ENCODE measurements around the gene JAK3. TPM values are rescaled to one million over a fixed set of nuclear protein-coding genes. Genes with fewer than 3 reads are reported as not detected.

The JAK3 gene
- total and polyA plus RNA-seq, 10 of the 15 experiments (the other 5 are each of a cell fraction or from before 2014, with no cell fraction given), result 7.8 to 67.9 (median 33.3) TPM

GRCh38 chr19:17860993-17861360 is 13.2 kb upstream of the JAK3 start:
- Histone ChIP-seq H3K9me3 (replicated peaks; ENCODE audit: control insufficient read depth, insufficient read depth, low read length) (no peaks in the 10 kb centered on the region), H3K36me3 (ENCODE audit: control insufficient read depth in 2 of 2, insufficient read depth in 2 of 2, low read length in 1 of 2) (peaks cover 23 to 30% of the 10 kb centered on the region in 2 experiments), H3K9ac (ENCODE audit: control insufficient read depth, insufficient read depth, low read length) (peak overlapping the region; percentile 81), H3K4me1 (ENCODE audit: control insufficient read depth, insufficient read depth, low read length) (peaks cover 12% of the 10 kb centered on the region), H3K4me2 (ENCODE audit: control insufficient read depth, insufficient read depth) (peak overlapping the region; percentile 71), H3K27ac (ENCODE audit: control insufficient read depth, insufficient read depth) (peak overlapping the region; percentile 90), H2AFZ (ENCODE audit: control insufficient read depth, low read depth, low read length) (no peak overlapping the region), H3K27me3 (replicated peaks in 1 of 2; ENCODE audit: control insufficient read depth in 2 of 2, insufficient read depth in 2 of 2, low read length in 1 of 2) (no peaks in the 10 kb centered on the region), H3K79me2 (ENCODE audit: control insufficient read depth, insufficient read depth, low read length) (peaks cover 30% of the 10 kb centered on the region), H4K20me1 (ENCODE audit: control insufficient read depth, insufficient read depth) (peaks cover 17% of the 10 kb centered on the region), H3K4me3 (peak overlapping the region; percentile 92)
- ATAC-seq (no peak), FAIRE-seq (no peak), DNase-seq (ENCODE audit: low read depth, low spot score) (no peak)
- CTCF ChIA-PET, result interaction anchor here (1.4 to 4.8 kb wide), 2 partner anchors 71 to 131 kb away, joined by 3 to 251 read pairs; partner anchors contain the start of gene CCDC124
- intact Hi-C loops (cut with micrococcal nuclease; ENCODE audit: unreplicated experiment), result loop anchor here (2.0 kb wide), 1 partner anchor 136 kb away; no protein-coding TSS in a partner anchor
- TF ChIP-seq ZNF217 (IDR thresholded peaks at IDR 0.05) (no peak), IKZF2 (IDR thresholded peaks at IDR 0.05) (no peak), ESRRA (IDR thresholded peaks at IDR 0.05; ENCODE audit: low read length) (no peak), JUNB (IDR thresholded peaks at IDR 0.05) (no peak), HDGF (IDR thresholded peaks at IDR 0.05) (0 out of 2 replicates have a peak, but pooled peaks have one; percentile 27), ZNF24 (IDR thresholded peaks at IDR 0.05) (no peak)
- no TSS peak for BruUV-seq (replicated peaks)
- in situ Hi-C loops (cut with MboI), result no loop called here
- POLR2A ChIA-PET, result interaction anchor here (0.6 to 2.1 kb wide), 3 partner anchors 11 to 203 kb away, joined by 3 to 23 read pairs (median 4); no protein-coding TSS in a partner anchor
- SMC1A ChIA-PET (ENCODE audit: uncharacterized antibody, unreplicated experiment), result interaction anchor here (2.6 to 4.5 kb wide), 3 partner anchors 11 to 77 kb away, joined by 10 to 137 read pairs (median 19); partner anchors contain the start of gene CCDC124
- 0% methylated on average over 7 of the region's 7 CpGs for WGBS (ENCODE audit: insufficient coverage, insufficient replicate concordance, low lambda C conversion rate, missing lambda C conversion rate)
- RAD21 ChIA-PET (ENCODE audit: unreplicated experiment), result interaction anchor here (1.1 to 4.2 kb wide), 2 partner anchors 14 to 71 kb away, joined by 3 to 228 read pairs; partner anchors contain the start of genes CCDC124 and JAK3

GRCh38 chr19:17860331-17860992 is 12.7 kb upstream of the JAK3 start:
- POLR2A ChIA-PET, result interaction anchor here (2.0 to 2.1 kb wide), 2 partner anchors 11 to 72 kb away, joined by 23 to 65 read pairs; partner anchors contain the start of gene CCDC124
- peaks cover 12% of the 10 kb centered on the region for H3K4me1 ChIP-seq (ENCODE audit: control insufficient read depth, insufficient read depth, low read length)
- TSS peak; percentile 75 for BruUV-seq (replicated peaks)
- SMC1A ChIA-PET (ENCODE audit: uncharacterized antibody, unreplicated experiment), result interaction anchor here (1.2 to 4.5 kb wide), 6 partner anchors 10 to 136 kb away, joined by 3 to 137 read pairs (median 8); partner anchors contain the start of gene CCDC124
- peak overlapping the region; percentile 90 for H3K27ac ChIP-seq (ENCODE audit: control insufficient read depth, insufficient read depth)
- RAD21 ChIA-PET (ENCODE audit: unreplicated experiment), result interaction anchor here (2.2 to 4.2 kb wide), 2 partner anchors 10 to 72 kb away, joined by 8 to 228 read pairs; partner anchors contain the start of gene CCDC124
- peaks cover 17% of the 10 kb centered on the region for H4K20me1 ChIP-seq (ENCODE audit: control insufficient read depth, insufficient read depth)
- FAIRE-seq (no peak), ATAC-seq (no peak), DNase-seq (ENCODE audit: low read depth, low spot score) (no peak)
- no peak overlapping the region for H2AFZ ChIP-seq (ENCODE audit: control insufficient read depth, low read depth, low read length)
- H3K36me3 ChIP-seq (ENCODE audit: control insufficient read depth in 2 of 2, insufficient read depth in 2 of 2, low read length in 1 of 2), result peaks cover 23 to 30% of the 10 kb centered on the region in 2 experiments
- H3K9me3 ChIP-seq (replicated peaks; ENCODE audit: control insufficient read depth, insufficient read depth, low read length), result no peaks in the 10 kb centered on the region
- in situ Hi-C loops (cut with MboI), result no loop called here
- intact Hi-C loops (cut with micrococcal nuclease; ENCODE audit: unreplicated experiment), result loop anchor here (2.0 kb wide), 1 partner anchor 136 kb away; no protein-coding TSS in a partner anchor
- H3K27me3 ChIP-seq (replicated peaks in 1 of 2; ENCODE audit: control insufficient read depth in 2 of 2, insufficient read depth in 2 of 2, low read length in 1 of 2), result no peaks in the 10 kb centered on the region
- H3K79me2 ChIP-seq (ENCODE audit: control insufficient read depth, insufficient read depth, low read length), result peaks cover 30% of the 10 kb centered on the region
- peak overlapping the region; percentile 81 for H3K9ac ChIP-seq (ENCODE audit: control insufficient read depth, insufficient read depth, low read length)
- WGBS (ENCODE audit: insufficient coverage, insufficient replicate concordance, low lambda C conversion rate, missing lambda C conversion rate), result 2% methylated on average over 22 of the region's 22 CpGs
- CTCF ChIA-PET, result interaction anchor here (1.4 to 4.8 kb wide), 4 partner anchors 10 to 137 kb away, joined by 3 to 251 read pairs (median 23); partner anchors contain the start of gene CCDC124
- peak overlapping the region; percentile 71 for H3K4me2 ChIP-seq (ENCODE audit: control insufficient read depth, insufficient read depth)
- peak overlapping the region; percentile 92 for H3K4me3 ChIP-seq
- TF ChIP-seq SMAD5 (IDR thresholded peaks at IDR 0.05; ENCODE audit: low read depth) (peak; percentile 38; the same call in 1 of the 2 replicates), DPF2 (IDR thresholded peaks at IDR 0.05) (no peak), HDGF (IDR thresholded peaks at IDR 0.05) (no peak), HCFC1 (IDR thresholded peaks at IDR 0.05; ENCODE audit: low read length) (no peak), ZBED1 (IDR thresholded peaks at IDR 0.05; ENCODE audit: borderline replicate concordance) (no peak), FOXM1 (IDR thresholded peaks at IDR 0.05; ENCODE audit: low read depth, low read length) (no peak), SREBF1 (IDR thresholded peaks at IDR 0.05; ENCODE audit: low read length) (no peak), RAD51 (IDR thresholded peaks at IDR 0.05) (no peak), NKRF (conservative IDR thresholded peaks at IDR 0.05) (0 out of 2 replicates have a peak, but pooled peaks have one; percentile 17), ZNF274 (IDR thresholded peaks at IDR 0.05; ENCODE audit: insufficient read depth, insufficient read length) (no peak), MEF2A (IDR thresholded peaks at IDR 0.05; ENCODE audit: insufficient read depth, low read depth, low read length) (no peak), STAT3 (IDR thresholded peaks at IDR 0.05; ENCODE audit: low read depth, low read length) (no peak), ZNF217 (IDR thresholded peaks at IDR 0.05) (no peak)

Data from GM12878 (cell line).